GM19193 (cell line): ENCODE data around the gene MREG.
A peak's percentile ranks its signal among the peaks of the same experiment; 100 is the strongest.

Experiments
- POLR2A ChIP-seq: IDR thresholded peaks from 4 replicates; pipeline ENCODE4 v1.6.1; 2011; ENCODE audit not compliant: insufficient read depth, insufficient read length; ENCODE audit errors: extremely low read depth

The MREG gene

GRCh38 chr2:216031960-216032689, 18.8 kb upstream of the MREG start:
- TF ChIP-seq POLR2A: no peak

- no peak for TF ChIP-seq POLR2A
Measured at GRCh38 chr2:216030216-216030615, 16.9 kb upstream of the MREG start.

GRCh38 chr2:216029416-216030129, 16.2 kb upstream of the MREG start:
- TF ChIP-seq POLR2A: no peak

- no peak for TF ChIP-seq POLR2A
Measured at GRCh38 chr2:216024779-216025336, 11.5 kb upstream of the MREG start.

- TF ChIP-seq POLR2A: no peak
Measured at GRCh38 chr2:216023055-216023648, 9.8 kb upstream of the MREG start.

- TF ChIP-seq POLR2A: no peak
Measured at GRCh38 chr2:216021768-216022565, 8.6 kb upstream of the MREG start.

GRCh38 chr2:216018709-216019108, 5.4 kb upstream of the MREG start:
- TF ChIP-seq POLR2A: no peak

- no peak for TF ChIP-seq POLR2A
Measured at GRCh38 chr2:216017365-216017764, 4.0 kb upstream of the MREG start.

GRCh38 chr2:216016581-216016980, 3.2 kb upstream of the MREG start:
- TF ChIP-seq POLR2A: no peak

GRCh38 chr2:216015722-216016464, 2.5 kb upstream of the MREG start:
- TF ChIP-seq POLR2A: peak; percentile 48

- no peak for TF ChIP-seq POLR2A
Measured at GRCh38 chr2:216014986-216015385, 1.6 kb upstream of the MREG start.

GRCh38 chr2:216014006-216014405, 655 bp upstream of the MREG start:
- TF ChIP-seq POLR2A: no peak

- no peak for TF ChIP-seq POLR2A
Measured at GRCh38 chr2:216012830-216013079, 596 bp downstream of the MREG start.

GRCh38 chr2:216012133-216012829, 1.1 kb downstream of the MREG start:
- TF ChIP-seq POLR2A: no peak
